ENCODE measurements around the gene TBC1D22A. TPM values are rescaled to one million over a fixed set of nuclear protein-coding genes. Genes with fewer than 3 reads are reported as not detected.
A peak's percentile ranks its signal among the peaks of the same experiment; 100 is the strongest.

The TBC1D22A gene
- total RNA-seq, 1 donor from 2014 or later: 87.8 TPM

- no peak overlapping the region for H3K27ac ChIP-seq
- peaks cover 2 to 3% of the 10 kb centered on the region in 2 donors for H3K4me1 ChIP-seq
- H3K9me3 ChIP-seq: no peaks in the 10 kb centered on the region
- no peaks in the 10 kb centered on the region for H3K27me3 ChIP-seq
- no peak overlapping the region for H3K4me3 ChIP-seq
- peaks cover 43 to 50% of the 10 kb centered on the region in 2 donors for H3K36me3 ChIP-seq
- intact Hi-C loops (cut with DNase I): loop anchor here (5.0 kb wide), 1 partner anchor 101 kb away; no protein-coding TSS in a partner anchor
- no peak for TF ChIP-seq CTCF (IDR thresholded peaks at IDR 0.05)
- no peak for DNase-seq (ENCODE audit: low spot score in 2 of 2)
These were observed 33.6 kb downstream of the TBC1D22A start for GRCh38 chr22:46795845-46796565.

GRCh38 chr22:46796566-46797195, 34.2 kb downstream of the TBC1D22A start:
- Histone ChIP-seq H3K27ac (no peak overlapping the region), H3K36me3 (peaks cover 43 to 56% of the 10 kb centered on the region in 2 donors), H3K9me3 (no peaks in the 10 kb centered on the region), H3K4me3 (no peak overlapping the region), H3K4me1 (peaks cover 1 to 2% of the 10 kb centered on the region in 2 donors), H3K27me3 (no peaks in the 10 kb centered on the region)
- TF ChIP-seq CTCF (IDR thresholded peaks at IDR 0.05): no peak
- intact Hi-C loops (cut with DNase I): loop anchor here (5.0 kb wide), 1 partner anchor 101 kb away; no protein-coding TSS in a partner anchor
- no peak for DNase-seq (ENCODE audit: low spot score in 2 of 2)

GRCh38 chr22:46797355-46797754, 34.9 kb downstream of the TBC1D22A start:
- H3K27ac ChIP-seq: no peak overlapping the region
- intact Hi-C loops (cut with DNase I): loop anchor here (5.0 kb wide), 1 partner anchor 100 kb away; no protein-coding TSS in a partner anchor
- no peaks in the 10 kb centered on the region for H3K27me3 ChIP-seq
- no peaks in the 10 kb centered on the region for H3K9me3 ChIP-seq
- peaks cover 43 to 58% of the 10 kb centered on the region in 2 donors for H3K36me3 ChIP-seq
- no peak for DNase-seq (ENCODE audit: low spot score in 2 of 2)
- H3K4me1 ChIP-seq: no peaks in the 10 kb centered on the region
- H3K4me3 ChIP-seq: no peak overlapping the region
- no peak for TF ChIP-seq CTCF (IDR thresholded peaks at IDR 0.05)

- H3K27me3 ChIP-seq: no peaks in the 10 kb centered on the region
- no peak overlapping the region for H3K27ac ChIP-seq
- intact Hi-C loops (cut with DNase I): loop anchor here (5.0 kb wide), 1 partner anchor 99 kb away; no protein-coding TSS in a partner anchor
- no peaks in the 10 kb centered on the region for H3K9me3 ChIP-seq
- no peaks in the 10 kb centered on the region for H3K4me1 ChIP-seq
- H3K36me3 ChIP-seq: peaks cover 38 to 56% of the 10 kb centered on the region in 2 donors
- no peak overlapping the region for H3K4me3 ChIP-seq
- TF ChIP-seq CTCF (IDR thresholded peaks at IDR 0.05): no peak
- DNase-seq (ENCODE audit: low spot score in 2 of 2): no peak
These were observed 35.6 kb downstream of the TBC1D22A start for GRCh38 chr22:46798041-46798365.

GRCh38 chr22:46798366-46799350, 36.2 kb downstream of the TBC1D22A start:
- Histone ChIP-seq H3K27me3 (no peaks in the 10 kb centered on the region), H3K4me1 (peaks cover 0 to 3% of the 10 kb centered on the region in 2 donors), H3K27ac (no peak overlapping the region), H3K9me3 (no peaks in the 10 kb centered on the region), H3K4me3 (no peak overlapping the region), H3K36me3 (peaks cover 31 to 49% of the 10 kb centered on the region in 2 donors)
- peak in 1 of 2 donors; percentile 80 for DNase-seq (ENCODE audit: low spot score in 2 of 2)
- peak; percentile 86 to 96 (median 95) for TF ChIP-seq CTCF (IDR thresholded peaks at IDR 0.05)
- intact Hi-C loops (cut with DNase I): loop anchor here (5.0 kb wide), 1 partner anchor 99 kb away; no protein-coding TSS in a partner anchor

All from ascending aorta (tissue), 2 donors.